Astrocyte of the cerebellum (primary cell): ENCODE measurements around the gene GALR2.
"Not testable (repeated sequence)": the region's sequence is repeated elsewhere in the genome, so short reads cannot be mapped to it uniquely, and the experiment has no call there.

Source experiments
- DNase-seq: peaks from one replicate; pipeline ENCODE4 v3.0.0-alpha.2; 2011; ENCODE audit warnings: low read depth
- H3K4me3 ChIP-seq: 2 replicates; pipeline ENCODE4 v1.5.1; 2011; ENCODE audit warnings: mild to moderate bottlenecking, low read depth, low read length, moderate library complexity
- CTCF ChIP-seq: IDR thresholded peaks from 2 replicates; pipeline ENCODE4 v1.5.1; 2012; ENCODE audit warnings: low read length, low read depth, moderate library complexity, mild to moderate bottlenecking; ENCODE audit errors: missing control alignments
- in situ Hi-C: cut with HindIII; loops from 2 replicates; pipeline ENCODE4 v1.10.0; 2017; ENCODE audit warnings: low sequenced_read_pairs

The GALR2 gene

GRCh38 chr17:76033139-76033538 lies 41.4 kb upstream of the GALR2 start:
- H3K4me3 ChIP-seq = no peak overlapping the region
- no peak for DNase-seq
- TF ChIP-seq CTCF = no peak
- in situ Hi-C loops = no loop called here

- in situ Hi-C loops = no loop called here
- no peak for TF ChIP-seq CTCF
- no peak overlapping the region for H3K4me3 ChIP-seq
- no peak for DNase-seq
Measured at GRCh38 chr17:76034428-76035350, 39.9 kb upstream of the GALR2 start.

GRCh38 chr17:76036497-76037261 lies 37.9 kb upstream of the GALR2 start:
- in situ Hi-C loops = no loop called here
- TF ChIP-seq CTCF = no peak
- H3K4me3 ChIP-seq = no peak overlapping the region
- DNase-seq = no peak

GRCh38 chr17:76038050-76038449 lies 36.5 kb upstream of the GALR2 start:
- in situ Hi-C loops = no loop called here
- no peak for DNase-seq
- no peak overlapping the region for H3K4me3 ChIP-seq
- TF ChIP-seq CTCF = no peak

GRCh38 chr17:76039121-76039520 lies 35.5 kb upstream of the GALR2 start:
- TF ChIP-seq CTCF = no peak
- in situ Hi-C loops = no loop called here
- no peak for DNase-seq

GRCh38 chr17:76040376-76040775 lies 34.2 kb upstream of the GALR2 start:
- no peak for TF ChIP-seq CTCF
- H3K4me3 ChIP-seq = no peak overlapping the region
- DNase-seq = no peak
- in situ Hi-C loops = no loop called here

More at GRCh38 chr17:76039121-76039520, 35.5 kb upstream of the GALR2 start:
- H3K4me3 ChIP-seq = no peak overlapping the region

GRCh38 chr17:76042868-76043267 lies 31.7 kb upstream of the GALR2 start:
- H3K4me3 ChIP-seq, DNase-seq, in situ Hi-C loops: not testable (repeated sequence)

- H3K4me3 ChIP-seq, in situ Hi-C loops, DNase-seq: not testable (repeated sequence)
Measured at GRCh38 chr17:76044475-76045007, 30.0 kb upstream of the GALR2 start.
